DOHH2 (cell line): Measurements from ENCODE around the gene MEF2A.

ENCODE experiments used
- CTCF ChIP-seq: fragments of 200-600 bp; sonication (generic); IDR thresholded peaks from one replicate; pipeline ENCODE4 v1.5.1; 2014; ENCODE audit warnings: antibody characterized with exemption, mild to moderate bottlenecking, low read depth, low read length; ENCODE audit not compliant: poor library complexity, severe bottlenecking
- EZH2phosphoT487 ChIP-seq: fragments of 200-600 bp; sonication (generic); IDR thresholded peaks from 2 replicates; pipeline ENCODE4 v1.6.1; 2017; ENCODE audit warnings: borderline replicate concordance, mild to moderate bottlenecking, antibody characterized with exemption, low read length, moderate library complexity, mixed read lengths

GRCh38 chr15:99545605-99546004, 20.2 kb upstream of the MEF2A start:
- no peak for TF ChIP-seq CTCF
- no peak for TF ChIP-seq EZH2phosphoT487
